ENCODE measurements around the gene GID8.
"Not testable (repeated sequence)": the region's sequence is repeated elsewhere in the genome, so short reads cannot be mapped to it uniquely, and the experiment has no call there.

The GID8 gene

DNA sequence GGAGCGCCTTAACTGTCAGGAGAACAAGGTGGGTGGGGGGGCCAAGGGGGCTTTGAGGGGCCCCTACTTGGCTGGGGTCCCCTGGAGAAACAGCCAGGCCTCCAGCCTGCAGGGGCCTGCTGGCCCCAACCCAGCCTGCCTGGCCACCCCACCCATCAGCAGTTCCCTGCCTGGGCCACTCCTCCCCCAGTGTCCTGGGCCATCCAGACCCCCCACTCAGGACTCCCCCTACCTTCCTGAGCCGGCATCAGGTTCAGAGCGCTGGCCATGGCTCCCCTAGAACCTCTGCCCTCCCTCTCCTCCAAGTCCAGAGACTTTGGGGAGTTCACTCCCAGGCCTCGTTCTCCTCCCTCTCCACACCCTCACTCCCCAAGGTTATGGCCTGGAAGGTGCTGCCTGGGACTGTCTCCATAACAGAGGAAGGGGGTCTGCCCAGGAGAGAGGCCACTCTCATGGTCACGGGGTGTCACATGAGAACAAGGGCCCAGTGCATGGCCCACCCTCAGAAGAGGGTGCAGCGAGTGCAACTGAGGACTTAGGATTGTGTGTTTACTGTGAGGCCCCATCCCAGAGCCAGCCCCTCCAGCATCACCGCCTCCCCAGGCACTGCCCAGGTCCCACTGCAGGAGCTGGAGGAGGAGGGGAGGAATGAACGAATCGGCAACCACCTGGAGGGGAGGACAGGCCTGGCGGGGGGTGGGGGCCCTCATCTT is 20.6 kb downstream of the GID8 start:
- DNase-seq (ENCODE audit: low spot score) = no peak

DNA sequence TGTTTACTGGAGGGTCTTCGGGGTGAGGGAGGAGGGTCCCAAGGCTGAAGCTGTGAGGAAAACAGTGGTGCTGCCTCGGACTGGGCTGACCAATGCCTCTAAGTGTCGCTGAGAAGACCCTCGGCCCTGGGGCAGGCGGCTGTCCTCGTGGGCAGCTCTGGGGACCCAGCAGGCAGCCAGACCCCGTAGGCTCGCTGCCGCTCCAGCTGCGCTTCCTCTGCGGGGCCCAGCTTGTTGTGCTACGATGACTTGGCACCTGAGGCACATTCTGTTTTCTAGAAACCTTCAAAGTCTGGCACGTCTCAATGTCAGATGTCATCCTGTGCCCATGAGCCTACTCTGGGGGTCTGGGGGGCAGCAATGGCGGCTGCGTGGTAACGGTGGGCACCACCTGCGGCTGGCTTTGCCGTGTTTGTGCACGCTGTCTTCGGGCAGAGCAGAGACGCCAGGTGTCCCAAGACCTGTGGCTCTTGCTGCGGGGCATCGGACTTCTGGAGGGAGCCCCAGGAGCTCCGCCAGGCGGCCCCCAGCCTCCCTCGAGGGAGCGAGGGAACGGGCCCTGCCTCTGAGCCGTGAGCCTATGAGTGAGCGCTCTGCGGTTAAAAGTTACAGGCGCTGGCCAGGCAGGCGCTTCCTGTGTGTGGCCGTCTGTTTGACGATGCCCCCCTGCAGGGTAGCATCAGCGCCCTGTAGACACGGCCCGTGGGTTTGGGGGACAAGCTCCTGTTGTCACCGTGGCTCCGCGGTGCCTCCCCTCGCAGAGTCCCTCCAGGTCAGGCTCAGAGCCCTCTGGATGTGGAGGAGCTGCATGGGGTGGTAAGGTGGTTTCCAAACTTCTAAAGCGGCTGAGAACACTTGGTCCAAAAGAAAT is 21.4 kb downstream of the GID8 start:
- no peak for DNase-seq (ENCODE audit: low spot score)

DNA sequence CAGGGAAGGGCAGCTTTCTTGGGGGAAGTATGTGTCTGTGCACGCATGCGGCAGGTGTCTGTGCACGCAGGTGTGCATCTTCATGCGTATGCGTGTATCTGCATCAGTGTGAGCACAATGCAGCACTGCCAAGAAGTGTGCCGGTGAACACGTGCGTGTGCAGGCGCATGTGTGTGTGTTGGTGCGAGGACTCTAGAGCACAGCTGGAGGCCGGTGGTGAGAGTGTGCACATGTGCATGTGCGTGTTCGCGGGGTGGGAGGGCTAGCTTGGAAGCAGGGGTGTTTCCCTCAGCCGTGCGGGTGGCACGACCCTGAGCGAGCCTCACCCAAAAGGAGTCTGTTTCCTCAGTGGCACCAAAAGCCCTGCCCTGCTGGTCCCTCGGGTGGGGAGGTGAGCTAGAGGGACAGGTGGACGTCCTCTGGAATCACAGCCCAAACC is 22.1 kb downstream of the GID8 start:
- DNase-seq (ENCODE audit: low spot score) = no peak

DNA sequence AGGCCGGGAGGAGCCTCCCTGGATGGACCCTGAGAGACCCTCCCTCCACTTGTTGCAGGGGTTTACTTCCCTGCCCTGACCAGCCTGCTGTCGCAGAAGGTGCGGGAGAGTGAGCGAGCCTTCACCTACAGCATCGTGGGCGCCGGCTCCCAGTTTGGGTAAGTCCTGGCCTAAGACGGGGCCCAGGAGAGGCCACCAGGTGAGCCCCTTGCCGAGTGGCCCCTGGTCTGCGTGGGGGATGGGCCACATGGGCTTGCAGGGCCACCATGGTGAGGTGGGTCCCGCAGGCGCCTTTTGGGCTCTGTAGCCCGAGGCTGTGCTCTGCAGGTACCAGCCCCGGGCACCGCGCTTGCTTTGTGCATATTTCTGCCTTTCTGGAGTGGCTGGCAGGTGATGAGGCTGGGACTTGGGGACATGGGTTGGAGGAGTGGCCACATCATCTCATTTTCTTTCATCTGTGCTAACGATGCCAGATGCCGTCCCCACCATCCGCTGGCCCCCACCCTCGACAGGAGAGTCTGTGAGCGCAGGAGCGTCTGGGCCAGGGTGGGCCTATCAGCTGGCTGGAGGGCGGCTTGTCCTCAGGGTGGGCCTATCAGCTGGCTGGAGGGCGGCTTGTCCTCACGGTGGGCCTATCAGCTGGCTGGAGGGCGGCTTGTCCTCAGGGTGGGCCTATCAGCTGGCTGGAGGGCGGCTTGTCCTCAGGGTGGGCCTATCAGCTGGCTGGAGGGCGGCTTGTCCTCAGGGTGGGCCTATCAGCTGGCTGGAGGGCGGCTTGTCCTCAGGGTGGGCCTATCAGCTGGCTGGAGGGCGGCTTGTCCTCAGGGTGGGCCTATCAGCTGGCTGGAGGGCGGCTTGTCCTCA is 22.7 kb downstream of the GID8 start:
- not testable (repeated sequence) for DNase-seq (ENCODE audit: low spot score)

DNA sequence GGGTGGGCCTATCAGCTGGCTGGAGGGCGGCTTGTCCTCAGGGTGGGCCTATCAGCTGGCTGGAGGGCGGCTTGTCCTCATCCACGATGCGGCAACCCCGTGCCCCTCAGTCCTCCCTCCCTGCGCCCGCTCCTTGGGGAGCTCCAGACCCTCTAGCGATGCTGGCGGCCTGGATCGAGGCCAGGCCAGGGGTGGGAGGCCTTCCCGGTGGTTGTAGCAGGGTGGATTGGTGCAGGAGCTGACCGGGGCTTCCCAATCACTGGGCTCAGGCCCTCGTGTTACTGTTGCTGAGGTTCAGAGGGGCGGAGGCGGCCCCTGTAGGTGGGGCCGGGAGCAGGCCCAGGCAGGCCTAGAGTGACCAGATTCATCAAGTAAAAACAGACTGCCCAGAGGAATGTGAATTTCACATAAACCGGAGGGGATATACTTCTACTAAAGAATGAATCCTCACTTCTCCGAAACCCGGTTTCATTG is 23.4 kb downstream of the GID8 start:
- DNase-seq (ENCODE audit: low spot score) = no peak

DNA sequence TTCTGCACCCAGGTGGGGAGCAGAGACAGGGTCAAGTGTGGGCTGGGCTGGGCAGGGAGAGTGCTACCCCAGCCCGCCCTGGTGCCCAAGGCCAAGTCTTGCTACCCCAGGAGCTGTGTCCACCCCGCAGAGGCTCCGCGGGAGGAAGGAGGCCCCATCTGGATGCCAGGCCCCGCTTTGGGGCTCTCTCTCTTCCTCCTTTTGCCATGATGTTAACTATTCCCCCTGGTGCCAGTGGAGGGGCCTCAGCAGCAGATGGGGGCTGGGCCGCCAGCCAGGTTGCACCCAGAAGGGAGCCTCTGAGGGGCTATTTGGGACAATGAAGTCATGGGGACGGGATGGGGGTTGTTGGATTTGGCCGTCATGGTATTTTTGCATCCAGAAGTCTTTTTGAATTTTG is 23.9 kb downstream of the GID8 start:
- DNase-seq (ENCODE audit: low spot score) = no peak

DNA sequence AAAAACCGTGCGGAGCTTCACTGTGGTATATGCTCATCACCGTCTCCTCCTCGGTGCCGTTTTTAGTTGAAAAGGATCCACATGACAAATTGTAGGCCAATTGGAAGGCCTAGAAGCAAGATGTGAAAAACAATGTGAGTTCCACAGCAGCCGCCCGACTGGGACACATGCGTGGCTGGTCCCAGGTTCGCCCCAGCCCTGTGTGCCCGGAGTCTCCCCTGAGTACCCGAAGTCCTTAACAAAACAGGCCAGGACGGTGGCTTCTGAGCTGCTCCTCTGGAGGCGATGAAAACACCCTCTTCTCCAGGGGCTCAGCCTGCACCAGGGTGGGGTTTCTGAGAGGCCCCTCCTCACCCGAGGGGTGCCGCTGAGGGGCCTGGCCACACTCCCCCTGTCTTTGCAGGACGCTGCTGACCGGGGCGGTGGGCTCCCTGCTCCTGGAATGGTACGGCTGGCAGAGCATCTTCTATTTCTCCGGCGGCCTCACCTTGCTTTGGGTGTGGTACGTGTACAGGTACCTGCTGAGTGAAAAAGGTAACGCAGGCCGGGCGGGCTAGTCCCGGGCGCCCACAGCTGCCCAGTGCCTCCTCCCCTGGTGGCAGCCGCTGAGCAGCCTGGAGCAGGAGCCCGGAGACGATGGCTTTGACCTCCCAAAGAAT is 24.4 kb downstream of the GID8 start:
- DNase-seq (ENCODE audit: low spot score) = no peak

DNA sequence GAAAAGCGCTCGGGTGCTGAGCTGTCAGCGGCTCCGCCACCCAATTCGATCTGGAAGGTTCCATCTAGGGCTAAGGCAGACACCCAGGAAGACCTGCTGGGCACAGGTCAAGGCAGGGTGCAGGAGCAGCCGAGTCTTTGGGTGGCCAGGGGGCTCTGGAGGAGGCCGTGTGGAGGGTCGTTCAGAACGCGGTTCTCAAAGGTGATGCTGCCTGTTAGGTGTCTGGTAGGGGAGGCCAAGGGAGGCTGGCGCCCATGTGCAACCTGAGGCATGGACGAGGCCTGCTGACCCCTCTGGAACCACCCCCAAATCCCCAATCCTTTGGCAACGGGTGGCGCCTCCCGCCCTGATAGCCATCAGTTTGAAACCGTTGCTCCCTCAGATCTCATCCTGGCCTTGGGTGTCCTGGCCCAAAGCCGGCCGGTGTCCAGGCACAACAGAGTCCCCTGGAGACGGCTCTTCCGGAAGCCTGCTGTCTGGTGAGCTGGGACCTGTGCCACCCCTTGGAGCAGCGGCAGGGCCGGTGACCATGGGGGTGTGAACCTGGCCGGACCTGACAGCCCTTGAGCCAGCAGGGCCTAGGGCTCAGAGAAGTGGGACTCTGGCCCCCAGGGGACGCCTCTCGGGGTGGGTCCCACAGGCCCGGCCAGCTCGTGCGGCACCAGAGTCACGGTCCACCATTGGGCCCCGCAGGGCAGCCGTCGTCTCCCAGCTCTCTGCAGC is 25.1 kb downstream of the GID8 start:
- no peak for DNase-seq (ENCODE audit: low spot score)

DNA sequence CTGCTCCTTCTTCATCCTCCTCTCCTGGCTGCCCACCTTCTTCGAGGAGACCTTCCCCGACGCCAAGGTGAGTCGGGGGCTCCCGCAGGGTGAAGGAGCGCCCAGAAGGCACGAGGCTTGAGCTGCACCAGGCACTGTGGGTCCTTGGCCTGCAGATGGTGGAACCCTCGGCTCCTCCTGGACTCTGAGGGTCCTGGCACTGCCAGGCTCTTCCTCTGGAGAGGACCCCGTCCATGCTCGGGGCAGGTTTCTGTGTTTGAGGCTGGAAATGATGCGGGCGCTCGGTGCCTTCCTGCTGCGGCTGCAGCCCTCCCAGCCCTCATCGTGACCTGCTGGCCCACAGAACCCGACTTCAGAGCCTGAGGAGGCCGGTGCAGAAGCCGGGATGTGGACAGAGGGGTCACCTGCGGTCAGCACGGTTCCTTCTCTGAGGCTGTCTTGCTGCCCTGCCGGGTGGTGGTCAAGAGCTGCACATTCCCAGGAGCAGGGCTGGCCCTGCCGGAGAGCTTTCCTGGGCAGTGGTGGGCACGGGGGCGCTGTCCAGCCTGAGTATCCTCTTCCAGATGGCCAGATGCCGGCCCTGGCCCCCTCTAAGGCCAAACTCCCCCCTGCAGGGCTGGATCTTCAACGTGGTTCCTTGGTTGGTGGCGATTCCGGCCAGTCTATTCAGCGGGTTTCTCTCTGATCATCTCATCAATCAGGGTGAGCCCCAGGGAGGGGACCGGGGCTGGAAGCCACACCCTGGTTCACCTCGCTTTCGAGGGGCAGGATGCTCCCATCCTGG is 25.9 kb downstream of the GID8 start:
- no peak for DNase-seq (ENCODE audit: low spot score)

DNA sequence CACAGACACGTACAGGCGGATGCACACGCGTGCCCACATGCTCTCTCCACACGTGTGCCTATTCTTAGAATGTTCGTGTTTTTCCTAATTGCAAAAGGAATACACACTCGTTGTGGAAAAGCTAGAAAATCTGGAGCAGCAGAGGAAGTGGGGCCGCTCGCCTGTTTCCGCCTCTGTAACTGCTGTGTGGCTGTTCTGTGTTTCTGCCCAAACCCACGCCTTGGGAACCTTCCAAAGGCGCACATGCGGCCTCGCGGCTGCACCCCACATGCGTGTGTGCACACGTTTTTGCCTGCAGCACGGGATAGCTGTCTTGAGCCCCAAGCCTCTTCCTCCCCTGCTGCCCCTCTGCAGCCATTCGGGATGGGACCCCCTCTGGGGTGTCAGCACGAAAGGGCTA is 26.8 kb downstream of the GID8 start:
- DNase-seq (ENCODE audit: low spot score) = no peak

DNA sequence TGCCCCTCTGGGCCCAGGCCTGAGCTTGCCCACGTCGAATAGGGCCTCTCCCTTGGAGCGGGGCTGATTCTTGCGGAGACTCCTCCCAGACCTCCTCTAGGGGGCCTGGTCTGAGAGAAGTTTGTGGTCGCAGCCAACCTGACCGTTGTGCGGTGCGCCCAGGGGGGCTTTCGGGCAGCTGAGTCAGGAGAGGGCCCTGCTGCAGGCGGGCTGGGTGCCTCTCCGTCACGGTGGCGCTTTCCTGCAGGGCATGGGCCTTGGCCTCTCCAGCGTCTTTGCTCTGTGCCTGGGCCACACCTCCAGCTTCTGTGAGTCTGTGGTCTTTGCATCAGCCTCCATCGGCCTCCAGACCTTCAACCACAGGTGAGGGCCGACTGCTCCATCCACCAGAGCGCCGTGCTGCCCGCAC is 27.4 kb downstream of the GID8 start:
- DNase-seq (ENCODE audit: low spot score) = no peak

DNA sequence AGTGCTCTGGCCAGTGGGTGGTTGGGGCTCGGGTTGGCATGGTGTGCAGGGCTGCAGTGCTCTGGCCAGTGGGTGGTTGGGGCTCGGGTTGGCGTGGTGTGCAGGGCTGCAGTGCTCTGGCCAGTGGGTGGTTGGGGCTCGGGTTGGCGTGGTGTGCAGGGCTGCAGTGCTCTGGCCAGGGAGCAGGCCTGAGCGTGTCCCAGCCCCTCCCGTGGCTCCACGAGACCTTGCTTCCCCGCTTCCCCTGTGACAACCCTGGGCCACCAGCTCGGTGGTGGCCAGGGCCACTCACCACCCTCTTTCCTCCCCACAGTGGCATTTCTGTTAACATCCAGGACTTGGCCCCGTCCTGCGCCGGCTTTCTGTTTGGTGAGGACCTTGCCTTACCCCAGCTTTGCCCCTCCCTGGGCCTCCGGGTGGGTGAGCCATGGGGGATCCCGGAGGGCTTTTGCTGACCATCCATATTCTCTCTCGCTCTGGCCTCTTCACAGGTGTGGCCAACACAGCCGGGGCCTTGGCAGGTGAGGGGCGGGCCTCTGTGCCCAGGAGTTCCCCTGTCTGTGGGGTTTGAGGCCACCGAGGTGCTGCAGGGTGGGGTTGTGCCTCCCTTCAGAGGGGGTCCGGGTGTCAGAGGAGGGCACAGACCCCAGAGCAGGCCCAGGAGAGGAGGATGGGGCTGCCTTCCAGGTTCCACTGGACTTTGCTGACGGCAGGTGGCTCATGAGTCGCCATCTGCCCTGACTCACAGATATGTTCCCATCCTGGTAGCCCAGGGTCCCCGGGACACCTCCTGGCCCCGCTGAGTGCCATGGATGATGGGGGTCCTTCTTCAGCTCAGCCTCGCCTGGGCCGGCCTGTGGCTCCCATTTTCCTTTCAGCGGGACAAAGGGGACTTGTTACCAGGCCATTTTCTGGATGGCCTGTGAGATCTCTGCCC is 28.5 kb downstream of the GID8 start:
- no peak for DNase-seq (ENCODE audit: low spot score)

DNA sequence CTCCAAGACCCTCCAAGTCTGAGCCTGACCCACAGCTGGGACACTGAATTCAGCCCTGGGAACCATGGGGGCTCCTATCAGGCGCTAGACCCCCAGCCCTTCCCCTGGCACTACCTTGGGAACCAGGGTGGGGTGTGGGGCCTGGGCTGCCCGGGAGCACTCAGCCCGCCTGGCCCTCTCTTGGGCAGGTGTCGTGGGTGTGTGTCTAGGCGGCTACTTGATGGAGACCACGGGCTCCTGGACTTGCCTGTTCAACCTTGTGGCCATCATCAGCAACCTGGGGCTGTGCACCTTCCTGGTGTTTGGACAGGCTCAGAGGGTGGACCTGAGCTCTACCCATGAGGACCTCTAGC is 29.2 kb downstream of the GID8 start:
- no peak for DNase-seq (ENCODE audit: low spot score)

DNA sequence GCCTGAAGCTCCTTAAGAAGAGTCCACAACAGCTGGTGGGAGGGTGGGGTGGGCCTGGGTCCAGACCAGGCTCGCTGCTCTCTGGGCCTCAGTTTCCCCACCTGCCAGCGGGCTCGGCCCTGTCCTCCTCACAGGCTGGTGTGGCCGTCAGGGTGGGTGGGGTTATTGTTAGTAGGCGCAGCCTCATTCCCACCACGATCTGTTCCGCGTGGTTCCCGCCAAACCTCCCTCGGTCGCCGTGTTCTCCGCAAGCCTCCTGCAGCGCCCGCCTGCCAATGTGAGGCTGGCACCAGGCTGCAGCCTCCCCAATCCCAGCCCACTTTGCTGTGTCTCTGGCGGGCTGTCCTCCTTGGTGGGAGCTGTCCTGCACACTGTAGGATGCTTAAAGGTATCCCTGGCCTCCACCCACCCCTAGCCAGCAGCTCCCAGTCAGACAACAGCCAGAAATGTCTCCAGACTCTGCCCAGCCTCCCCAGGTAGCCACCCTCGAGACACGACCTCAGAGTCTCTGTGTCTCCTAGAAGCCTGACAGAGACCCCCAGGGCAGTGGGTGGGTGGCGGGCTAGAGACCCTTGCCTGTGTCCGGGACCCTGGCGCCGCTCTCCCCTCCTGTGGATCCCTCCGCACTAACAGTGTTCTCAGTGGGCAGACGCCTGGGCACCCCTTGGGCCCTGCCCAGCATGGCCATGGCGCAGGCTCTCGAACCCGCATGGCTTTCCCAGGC is 29.8 kb downstream of the GID8 start:
- DNase-seq (ENCODE audit: low spot score) = no peak

DNA sequence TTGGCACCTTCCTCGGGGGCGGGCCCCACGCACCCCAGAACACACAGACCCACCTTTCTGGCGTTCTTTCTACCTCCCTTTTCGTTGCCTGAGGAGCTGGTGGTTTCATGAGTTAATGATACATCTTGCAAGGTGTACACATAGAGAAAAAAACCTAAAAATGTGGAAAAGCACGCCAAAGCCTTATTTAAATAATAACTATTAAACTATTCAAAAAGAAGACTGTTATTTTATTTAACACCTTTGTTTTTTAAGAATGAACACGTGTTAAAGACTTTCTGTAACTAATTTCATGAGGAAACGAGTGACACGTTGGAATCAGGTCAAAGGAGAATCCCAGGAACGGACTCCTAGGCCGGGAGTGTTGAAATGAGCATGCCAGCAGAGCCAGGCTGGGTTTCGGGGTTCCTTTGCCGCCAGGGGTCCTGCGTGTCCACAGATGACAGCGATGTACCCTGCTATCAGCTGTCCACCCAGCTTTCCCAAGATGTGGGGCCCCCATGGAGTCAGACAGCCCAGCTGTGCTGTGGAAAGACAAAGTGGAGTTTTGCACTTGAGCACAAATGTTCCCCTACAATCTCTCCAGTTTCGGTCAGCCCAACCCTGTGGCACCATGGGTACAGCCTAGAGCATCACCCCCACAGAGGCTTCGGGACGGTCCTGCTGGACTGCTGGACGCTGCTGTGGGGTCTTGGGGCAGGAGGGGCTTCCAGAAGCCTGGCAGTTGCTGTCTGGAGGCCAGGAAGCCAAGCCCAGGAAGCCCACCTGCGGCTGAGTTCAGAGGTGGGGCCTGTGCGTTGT is 30.6 kb downstream of the GID8 start:
- no peak for DNase-seq (ENCODE audit: low spot score)

DNA sequence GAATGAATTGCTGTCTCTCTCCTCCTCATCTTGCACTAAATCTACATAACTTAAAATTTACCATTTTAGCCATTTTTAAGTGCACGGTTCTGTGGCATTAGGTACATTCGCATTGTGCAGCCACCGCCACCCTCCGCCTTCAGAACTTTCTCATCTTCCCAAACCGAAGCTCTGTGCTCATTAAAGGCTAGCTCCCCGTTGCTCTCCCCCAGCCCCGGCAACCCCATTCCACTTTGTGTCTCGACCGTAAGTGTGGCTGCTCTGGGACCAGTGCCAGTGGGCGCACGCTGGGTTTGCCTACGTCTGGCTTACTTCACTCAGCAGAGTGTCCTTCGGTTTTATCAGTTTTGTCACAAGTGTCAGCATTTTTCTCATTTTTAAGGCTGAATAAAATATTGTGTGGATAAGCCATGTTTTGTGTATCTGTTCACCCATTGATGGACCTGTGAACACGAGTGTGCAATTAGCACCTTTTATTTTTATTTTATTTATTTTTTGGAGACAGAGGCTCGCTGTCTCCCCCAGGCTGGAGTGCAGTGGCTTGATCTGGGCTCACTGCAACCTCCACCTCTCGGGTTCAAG is 31.3 kb downstream of the GID8 start:
- DNase-seq (ENCODE audit: low spot score) = no peak

DNA sequence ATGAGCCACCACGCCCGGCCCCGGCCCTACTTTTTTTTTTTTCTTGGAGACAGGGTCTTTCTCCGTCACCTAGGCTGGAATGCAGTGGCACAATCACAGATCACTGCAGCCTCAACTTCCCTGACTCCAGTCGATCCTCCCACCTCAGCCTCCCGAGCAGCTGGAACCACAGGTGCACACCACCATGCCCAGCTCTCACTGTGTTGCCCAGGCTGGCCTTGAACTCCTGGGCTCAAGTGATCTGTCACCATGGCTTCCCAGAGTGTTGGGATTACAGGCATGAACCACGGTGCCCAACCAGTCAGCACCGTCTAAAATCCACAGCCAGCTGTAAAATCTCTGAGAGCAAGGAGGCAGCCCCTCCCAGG is 32.0 kb downstream of the GID8 start:
- no peak for DNase-seq (ENCODE audit: low spot score)

All from HuH-7 (cell line).